IMR-90 (cell line): ENCODE measurements around the gene SLC16A2. TPM values are rescaled to one million over a fixed set of nuclear protein-coding genes. Genes with fewer than 3 reads are reported as not detected.

ENCODE experiments used
- ATAC-seq: fragments of 200-7000 bp; cut with Tn5 transposase; 2 replicates; pipeline ENCODE4 v1.9.1; 2020; ENCODE audit warnings: low read depth, mild to moderate bottlenecking, moderate library complexity
- BruUV-seq: library from RNA; stranded (reverse); fragments of 400-500 nt; replicated peaks from 2 replicates; lab custom pipeline; 2021; lab: Mats Ljungman, UMichigan
- CTCF ChIA-PET: fragments of 300-600 bp; formaldehyde crosslinking; extraction: SDS; loops from one replicate; lab custom pipeline; 2021; ENCODE audit warnings: antibody characterized with exemption; lab: Yijun Ruan, JAX
- POLR2A ChIA-PET: fragments of 300-600 bp; sonication (Branson Sonifier 250); formaldehyde crosslinking; loops from one replicate; lab custom pipeline; 2022; ENCODE audit warnings: antibody characterized with exemption; ENCODE audit not compliant: unreplicated experiment; lab: Charles Lee
- DNase-seq: peaks from one replicate; pipeline ENCODE4 v3.0.0; 2013
- H2AFZ ChIP-seq: replicated peaks from 2 replicates; pipeline ENCODE3; 2013; ENCODE audit warnings: low read length, mild to moderate bottlenecking; ENCODE audit not compliant: poor library complexity
- H2AK5ac ChIP-seq: 2 replicates; pipeline ENCODE4 v1.6.1; 2013; ENCODE audit warnings: low read depth, low read length, inconsistent platforms
- H2AK9ac ChIP-seq: replicated peaks from 2 replicates; pipeline ENCODE3; 2013; ENCODE audit warnings: mild to moderate bottlenecking, low read depth, low read length, moderate library complexity; ENCODE audit not compliant: poor library complexity
- H2BK120ac ChIP-seq: 2 replicates; pipeline ENCODE4 v1.6.1; 2013; ENCODE audit warnings: low read depth, low read length, inconsistent platforms
- H2BK15ac ChIP-seq: 3 replicates; pipeline ENCODE4 v1.6.1; 2013; ENCODE audit warnings: low read depth, low read length, inconsistent platforms
- H2BK20ac ChIP-seq: 2 replicates; pipeline ENCODE4 v1.6.1; 2013; ENCODE audit warnings: low read depth, mild to moderate bottlenecking, inconsistent platforms, low read length, moderate library complexity
- H2BK5ac ChIP-seq: 2 replicates; pipeline ENCODE4 v1.6.1; 2013; ENCODE audit warnings: mild to moderate bottlenecking, low read depth, low read length, inconsistent platforms; ENCODE audit not compliant: poor library complexity, severe bottlenecking
- H3K14ac ChIP-seq: replicated peaks from 2 replicates; pipeline ENCODE4 v1.6.1; 2013; ENCODE audit warnings: low read depth, low read length, inconsistent platforms
- H3K18ac ChIP-seq: 2 replicates; pipeline ENCODE4 v1.6.1; 2013; ENCODE audit warnings: low read depth, low read length, control low read depth
- H3K23ac ChIP-seq: 2 replicates; pipeline ENCODE4 v1.6.1; 2013; ENCODE audit warnings: low read depth, low read length, inconsistent platforms
- H3K27ac ChIP-seq: 2 replicates; pipeline ENCODE4 v1.5.1; 2013; ENCODE audit warnings: mild to moderate bottlenecking, control low read depth, low read length; ENCODE audit not compliant: insufficient read depth
- H3K27me3 ChIP-seq: 2 replicates; pipeline ENCODE4 v1.6.1; 2013; ENCODE audit warnings: low read length; ENCODE audit not compliant: control insufficient read depth, insufficient read depth
- H3K36me3 ChIP-seq: 2 replicates; pipeline ENCODE4 v1.6.1; 2013; ENCODE audit warnings: low read length, mixed read lengths; ENCODE audit not compliant: control insufficient read depth, insufficient read depth
- H3K4ac ChIP-seq: 2 replicates; pipeline ENCODE4 v1.6.1; 2013; ENCODE audit warnings: low read depth, low read length, inconsistent platforms
- H3K4me1 ChIP-seq: 2 replicates; pipeline ENCODE4 v1.6.1; 2013; ENCODE audit warnings: low read length, mixed read lengths; ENCODE audit not compliant: control insufficient read depth, insufficient read depth
- H3K4me2 ChIP-seq: 2 replicates; pipeline ENCODE4 v1.6.1; 2013; ENCODE audit warnings: low read depth, mild to moderate bottlenecking, control low read depth, low read length, moderate library complexity
- H3K4me3 ChIP-seq: 2 replicates; pipeline ENCODE4 v1.5.1; 2013; ENCODE audit warnings: low read depth, mild to moderate bottlenecking, control low read depth, low read length, moderate library complexity; ENCODE audit not compliant: insufficient read depth
- H3K56ac ChIP-seq: 2 replicates; pipeline ENCODE4 v1.6.1; 2013; ENCODE audit warnings: low read length, inconsistent platforms; ENCODE audit not compliant: insufficient read depth; ENCODE audit errors: extremely low read depth
- H3K79me1 ChIP-seq, 2 experiments: 2 replicates each; pipeline ENCODE4 v1.6.1; 2013; ENCODE audit warnings: low read length in 2 of 2, inconsistent platforms in 1 of 2, low read depth in 1 of 2
- H3K9ac ChIP-seq: 2 replicates; pipeline ENCODE4 v1.6.1; 2013; ENCODE audit warnings: low read depth, low read length, control low read depth
- H3K9me1 ChIP-seq: 2 replicates; pipeline ENCODE4 v1.6.1; 2013; ENCODE audit warnings: low read length, inconsistent platforms; ENCODE audit not compliant: insufficient read depth
- H3K9me3 ChIP-seq: 2 replicates; pipeline ENCODE4 v1.6.1; 2013; ENCODE audit warnings: low read length; ENCODE audit not compliant: control insufficient read depth, insufficient read depth
- H4K20me1 ChIP-seq: 2 replicates; pipeline ENCODE4 v1.6.1; 2013; ENCODE audit warnings: low read length, inconsistent platforms; ENCODE audit not compliant: insufficient read depth
- H4K5ac ChIP-seq: 2 replicates; pipeline ENCODE4 v1.6.1; 2013; ENCODE audit warnings: mild to moderate bottlenecking, low read depth, low read length, control low read depth
- H4K8ac ChIP-seq, 2 experiments: 2 replicates each; pipeline ENCODE4 v1.6.1; 2013; ENCODE audit warnings: low read depth in 2 of 2, low read length in 2 of 2, control low read depth in 1 of 2, inconsistent platforms in 1 of 2
- H4K91ac ChIP-seq: 2 replicates; pipeline ENCODE4 v1.6.1; 2013; ENCODE audit warnings: low read depth, low read length, inconsistent platforms; ENCODE audit not compliant: insufficient read depth
- CHD1 ChIP-seq: IDR thresholded peaks from 2 replicates; pipeline ENCODE4 v1.6.1; 2012; ENCODE audit warnings: low read depth, low read length, improper control_type of control experiment
- CTCF ChIP-seq: conservative IDR thresholded peaks from 2 replicates; pipeline ENCODE4 v1.5.1; 2012; ENCODE audit warnings: mild to moderate bottlenecking, low read depth, low read length, improper control_type of control experiment
- MAZ ChIP-seq: IDR thresholded peaks from 2 replicates; pipeline ENCODE4 v1.6.1; 2012; ENCODE audit warnings: low read depth, mild to moderate bottlenecking, low read length, improper control_type of control experiment, moderate library complexity, borderline replicate concordance
- NFE2L2 ChIP-seq: fragments of 150-350 bp; IDR thresholded peaks from 2 replicates; pipeline ENCODE4 v1.6.1; 2016; ENCODE audit warnings: low read depth, mild to moderate bottlenecking, low read length
- RAD21 ChIP-seq: IDR thresholded peaks from 2 replicates; pipeline ENCODE4 v1.6.1; 2012; ENCODE audit warnings: low read length, improper control_type of control experiment
- RFX5 ChIP-seq: IDR thresholded peaks from 2 replicates; pipeline ENCODE4 v1.8.0; 2012; ENCODE audit warnings: low read depth, mild to moderate bottlenecking, low read length, moderate library complexity
- SMC3 ChIP-seq: fragments of 150-350 bp; IDR thresholded peaks from 2 replicates; pipeline ENCODE4 v1.6.1; 2016; ENCODE audit warnings: low read depth, mild to moderate bottlenecking, antibody characterized with exemption, low read length, moderate library complexity
- WGBS, 2 experiments: methylation state at CpG; one replicate each; pipeline versions ENCODE4 v1.1.5 to v1.1.7; 2013; ENCODE audit warnings: missing lambda C conversion rate in 2 of 2; ENCODE audit not compliant: insufficient read length in 1 of 2; ENCODE audit errors: extremely low coverage in 2 of 2; 5-methylcytosine and 5-hydroxymethylcytosine counted together
- dilution Hi-C: fragments of 300-500 bp; cut with HindIII; formaldehyde crosslinking; loops from one replicate; pipeline ENCODE4 v1.14.3; 2018; ENCODE audit warnings: low sequenced_read_pairs; ENCODE audit not compliant: unreplicated experiment
- in situ Hi-C: fragments of 300-500 bp; cut with MboI; formaldehyde crosslinking; loops from 3 replicates; pipeline ENCODE4 v1.14.3; 2019; ENCODE audit warnings: low sequenced_read_pairs, inconsistent platforms, mixed read lengths
- intact Hi-C: fragments of 100-400 bp; cut with micrococcal nuclease; formaldehyde crosslinking; loops from 2 replicates; pipeline ENCODE4 v1.10.0; 2022
- polyA plus RNA-seq, 3 experiments: library from polyadenylated mRNA; depleted of rRNA; stranded (reverse); fragments of >200 nt; gene quantifications; 2 replicates each; pipeline ENCODE4 v1.2.3, GENCODE V29; 2012; ENCODE audit warnings: low replicate concordance in 1 of 3
- total RNA-seq: library from RNA; depleted of rRNA; stranded (reverse); fragments of >200 nt; gene quantifications from 2 replicates; pipeline ENCODE4 v1.2.3, GENCODE V29; 2012

SLC16A2 gene
- total and polyA plus RNA-seq, 2 of the 4 experiments (the other 2 are of a cell fraction), result 6.1 to 23.8 TPM

- BruUV-seq, result no TSS peak
- Histone ChIP-seq H3K14ac (no peak overlapping the region), H2BK120ac (no peak overlapping the region), H3K4me3 (no peak overlapping the region), H3K27ac (no peak overlapping the region), H3K36me3 (no peaks in the 10 kb centered on the region), H3K4me2 (no peak overlapping the region), H4K91ac (no peak overlapping the region), H3K9ac (no peak overlapping the region), H3K9me3 (no peaks in the 10 kb centered on the region), H3K56ac (no peak overlapping the region), H4K5ac (no peak overlapping the region), H2BK20ac (no peak overlapping the region), H2AK5ac (no peak overlapping the region), H2AK9ac (no peak overlapping the region), H3K27me3 (peaks cover 3% of the 10 kb centered on the region), H3K4me1 (no peaks in the 10 kb centered on the region), H4K8ac (no peak overlapping the region), H2BK5ac (no peak overlapping the region), H2AFZ (peak overlapping the region; percentile 47), H3K23ac (no peak overlapping the region), H4K20me1 (no peaks in the 10 kb centered on the region), H3K79me1 (no peaks in the 10 kb centered on the region), H3K9me1 (no peaks in the 10 kb centered on the region), H3K4ac (no peak overlapping the region), H2BK15ac (no peak overlapping the region), H3K18ac (no peak overlapping the region)
- TF ChIP-seq SMC3, result peak; percentile 52
- no peak for TF ChIP-seq RFX5
- TF ChIP-seq RAD21, result peak; percentile 59
- TF ChIP-seq MAZ, result no peak
- no peak for TF ChIP-seq NFE2L2
- peak; percentile 68 for TF ChIP-seq CTCF
- TF ChIP-seq CHD1, result no peak
- no CpG with 5 or more reads among the region's 2 CpGs for WGBS, 2 experiments
- peak; percentile 66 for DNase-seq
- intact Hi-C loops, result loop anchor here (1.0 to 2.0 kb wide), 7 partner anchors 38 to 526 kb away; no protein-coding TSS in a partner anchor
- CTCF ChIA-PET, result interaction anchor here (0.5 to 1.7 kb wide), 8 partner anchors 10 to 526 kb away, joined by 3 to 9 read pairs (median 3); no protein-coding TSS in a partner anchor
- POLR2A ChIA-PET, result interaction anchor here (0.7 kb wide), 1 partner anchor 97 kb away, joined by 5 read pairs; no protein-coding TSS in a partner anchor
- peak; percentile 89 for ATAC-seq
- in situ Hi-C loops, result no loop called here
- dilution Hi-C loops, result no loop called here
Measured at GRCh38 chrX:74382613-74383012, 38.7 kb upstream of the SLC16A2 start.
